Stimulated activated CD8-positive, alpha-beta memory T cell treated with anti-CD3 and anti-CD28 coated beads, Interleukin-12 subunit alpha, Interleukin-12 subunit beta, amount 100 ng/mL, for 24 hours (primary cell): ENCODE measurements around the gene RGMB.
"Not testable (repeated sequence)": the region's sequence is repeated elsewhere in the genome, so short reads cannot be mapped to it uniquely, and the experiment has no call there.

Experiments used
- DNase-seq: peaks from one replicate; pipeline ENCODE4 v3.0.0-alpha.2; 2020; ENCODE audit errors: extremely low read depth

The RGMB gene

GRCh38 chr5:98773464-98774191, at the start of gene RGMB:
Gene RGMB (plus strand): TSS chr5:98773663. CDS start chr5:98774071, 408 bp downstream.
- DNase-seq, result peak; percentile 80

GRCh38 chr5:98726258-98726657, 47.2 kb upstream of the RGMB start:
- no peak for DNase-seq

- no peak for DNase-seq
Observed at GRCh38 chr5:98727686-98728085, 45.8 kb upstream of the RGMB start.

- DNase-seq, result no peak
Observed at GRCh38 chr5:98734646-98735045, 38.8 kb upstream of the RGMB start.

GRCh38 chr5:98735806-98736507, 37.5 kb upstream of the RGMB start:
- DNase-seq, result no peak

- DNase-seq, result no peak
Observed at GRCh38 chr5:98736753-98737152, 36.7 kb upstream of the RGMB start.

- DNase-seq, result not testable (repeated sequence)
Observed at GRCh38 chr5:98737441-98737840, 36.0 kb upstream of the RGMB start.

GRCh38 chr5:98738481-98739149, 34.8 kb upstream of the RGMB start:
- not testable (repeated sequence) for DNase-seq

GRCh38 chr5:98741926-98742325, 31.5 kb upstream of the RGMB start:
- no peak for DNase-seq

GRCh38 chr5:98742396-98743073, 30.9 kb upstream of the RGMB start:
- no peak for DNase-seq

- DNase-seq, result not testable (repeated sequence)
Observed at GRCh38 chr5:98748259-98748658, 25.2 kb upstream of the RGMB start.

GRCh38 chr5:98749046-98749445, 24.4 kb upstream of the RGMB start:
- DNase-seq, result no peak

- DNase-seq, result no peak
Observed at GRCh38 chr5:98750693-98751092, 22.8 kb upstream of the RGMB start.

GRCh38 chr5:98752331-98752730, 21.1 kb upstream of the RGMB start:
- not testable (repeated sequence) for DNase-seq

- not testable (repeated sequence) for DNase-seq
Observed at GRCh38 chr5:98752801-98753200, 20.7 kb upstream of the RGMB start.

- DNase-seq, result no peak
Observed at GRCh38 chr5:98753507-98753906, 20.0 kb upstream of the RGMB start.

GRCh38 chr5:98755406-98755805, 18.1 kb upstream of the RGMB start:
- no peak for DNase-seq

- no peak for DNase-seq
Observed at GRCh38 chr5:98757978-98758377, 15.5 kb upstream of the RGMB start.

GRCh38 chr5:98763001-98763630, 10.3 kb upstream of the RGMB start:
- DNase-seq, result no peak

- no peak for DNase-seq
Observed at GRCh38 chr5:98765815-98766214, 7.6 kb upstream of the RGMB start.

- DNase-seq, result no peak
Observed at GRCh38 chr5:98767581-98767980, 5.9 kb upstream of the RGMB start.
